GM13977 (cell line): ENCODE data around the gene METAP1D.
A peak's percentile ranks its signal among the peaks of the same experiment; 100 is the strongest.

ENCODE experiments used
- DNase-seq: peaks from one replicate; pipeline ENCODE4 v3.0.0; 2012; ENCODE audit warnings: low spot score
- in situ Hi-C: fragments of 300-500 bp; cut with MboI; formaldehyde crosslinking; loops from one replicate; pipeline ENCODE4 v1.12.0; 2022; ENCODE audit warnings: low sequenced_read_pairs, low pct_unique_long_range_greater_than_20kb, mixed read lengths, inconsistent platforms; ENCODE audit not compliant: unreplicated experiment
- TF ChIP-seq, protein P1 (sequence below): IDR thresholded peaks from 2 replicates; pipeline ENCODE4 v1.5.1; 2012; ENCODE audit warnings: mild to moderate bottlenecking, control low read depth; ENCODE audit not compliant: insufficient read depth; ENCODE audit errors: extremely low read depth, missing control alignments

METAP1D gene

DNA sequence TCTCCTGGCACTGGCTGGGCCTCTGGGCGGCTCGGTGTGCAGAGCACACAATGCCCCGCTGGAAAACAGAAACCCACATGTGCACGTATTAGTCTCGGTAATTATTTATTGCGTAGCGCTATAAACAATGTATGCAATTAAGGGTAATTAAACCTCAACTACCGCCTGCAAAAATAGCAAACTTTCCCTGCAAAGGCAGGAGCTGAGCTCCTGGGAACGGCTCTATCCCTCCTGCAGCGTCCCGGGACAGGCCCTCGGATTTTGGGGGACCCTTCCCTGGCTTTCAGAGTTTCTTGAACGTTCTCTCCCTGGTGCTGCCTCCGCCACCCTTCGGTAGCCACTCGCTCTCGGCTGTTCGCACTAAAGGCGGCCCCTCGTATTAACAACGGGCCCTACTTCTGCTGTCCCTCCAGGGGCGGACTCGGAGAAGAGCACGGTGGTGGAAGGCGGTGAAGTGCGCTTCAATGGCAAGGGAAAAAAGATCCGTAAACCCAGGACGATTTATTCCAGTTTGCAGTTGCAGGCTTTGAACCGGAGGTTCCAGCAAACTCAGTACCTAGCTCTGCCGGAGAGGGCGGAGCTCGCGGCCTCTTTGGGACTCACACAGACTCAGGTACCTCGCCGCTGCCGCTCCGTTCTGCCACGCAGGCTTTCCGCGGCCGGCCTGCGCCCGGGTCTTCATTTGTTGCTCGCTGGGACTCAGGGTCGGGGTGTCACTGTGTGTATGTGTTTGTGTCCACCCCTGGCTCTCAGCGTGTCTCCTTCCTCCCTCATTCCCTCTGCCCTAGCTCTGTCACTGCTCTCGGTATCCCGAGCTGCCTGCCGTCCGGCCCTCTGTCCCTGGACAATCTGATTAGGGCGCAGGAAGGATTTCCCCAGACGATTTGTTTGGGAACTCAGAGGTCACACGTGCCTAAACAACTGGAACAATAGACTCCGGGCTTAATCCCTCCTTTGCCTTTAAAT, 86.8 kb downstream of the METAP1D start:
- TF ChIP-seq, protein P1, sequence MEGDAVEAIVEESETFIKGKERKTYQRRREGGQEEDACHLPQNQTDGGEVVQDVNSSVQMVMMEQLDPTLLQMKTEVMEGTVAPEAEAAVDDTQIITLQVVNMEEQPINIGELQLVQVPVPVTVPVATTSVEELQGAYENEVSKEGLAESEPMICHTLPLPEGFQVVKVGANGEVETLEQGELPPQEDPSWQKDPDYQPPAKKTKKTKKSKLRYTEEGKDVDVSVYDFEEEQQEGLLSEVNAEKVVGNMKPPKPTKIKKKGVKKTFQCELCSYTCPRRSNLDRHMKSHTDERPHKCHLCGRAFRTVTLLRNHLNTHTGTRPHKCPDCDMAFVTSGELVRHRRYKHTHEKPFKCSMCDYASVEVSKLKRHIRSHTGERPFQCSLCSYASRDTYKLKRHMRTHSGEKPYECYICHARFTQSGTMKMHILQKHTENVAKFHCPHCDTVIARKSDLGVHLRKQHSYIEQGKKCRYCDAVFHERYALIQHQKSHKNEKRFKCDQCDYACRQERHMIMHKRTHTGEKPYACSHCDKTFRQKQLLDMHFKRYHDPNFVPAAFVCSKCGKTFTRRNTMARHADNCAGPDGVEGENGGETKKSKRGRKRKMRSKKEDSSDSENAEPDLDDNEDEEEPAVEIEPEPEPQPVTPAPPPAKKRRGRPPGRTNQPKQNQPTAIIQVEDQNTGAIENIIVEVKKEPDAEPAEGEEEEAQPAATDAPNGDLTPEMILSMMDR: peak; percentile 16
- peak; percentile 75 for DNase-seq
- in situ Hi-C loops: loop anchor here (10.0 to 25.0 kb wide), 3 partner anchors 274 to 1372 kb away; partner anchors contain the start of genes GAD1 and SP5

GRCh38 chr2:172087207-172087779, 87.5 kb downstream of the METAP1D start:
- TF ChIP-seq, protein P1: no peak
- in situ Hi-C loops: loop anchor here (10.0 to 25.0 kb wide), 3 partner anchors 275 to 1372 kb away; partner anchors contain the start of genes GAD1 and SP5

GRCh38 chr2:172087780-172088244, 88.1 kb downstream of the METAP1D start:
- in situ Hi-C loops: loop anchor here (10.0 to 25.0 kb wide), 3 partner anchors 276 to 1373 kb away; partner anchors contain the start of genes GAD1 and SP5
- TF ChIP-seq, protein P1: no peak
- peak; percentile 28 for DNase-seq

More at GRCh38 chr2:172087207-172087779, 87.5 kb downstream of the METAP1D start:
- no peak for DNase-seq

GRCh38 chr2:172088245-172089004, 88.7 kb downstream of the METAP1D start:
- DNase-seq: peak; percentile 38
- TF ChIP-seq, protein P1: no peak
- in situ Hi-C loops: loop anchor here (10.0 to 25.0 kb wide), 3 partner anchors 276 to 1374 kb away; partner anchors contain the start of genes GAD1 and SP5

GRCh38 chr2:172089005-172089504, 89.3 kb downstream of the METAP1D start:
- TF ChIP-seq, protein P1: no peak
- DNase-seq: no peak
- in situ Hi-C loops: loop anchor here (10.0 to 25.0 kb wide), 3 partner anchors 277 to 1374 kb away; partner anchors contain the start of genes GAD1 and SP5
